Fibroblast of upper back skin (primary cell): Measurements from ENCODE around the gene SPC25.
A peak's percentile ranks its signal among the peaks of the same experiment; 100 is the strongest.
"Not testable (repeated sequence)": the region's sequence is repeated elsewhere in the genome, so short reads cannot be mapped to it uniquely, and the experiment has no call there.

Experiments
- DNase-seq: peaks from one replicate; pipeline ENCODE4 v3.0.0-alpha.2; 2013

Gene SPC25

GRCh38 chr2:168890006-168890782, at the start of gene SPC25:
Gene SPC25, minus strand, starts transcription at chr2:168890430. Its CDS starts 911 bp downstream, at chr2:168889519.
- peak; percentile 92 for DNase-seq

GRCh38 chr2:168939918-168940317, 49.7 kb upstream of the SPC25 start:
- no peak for DNase-seq

GRCh38 chr2:168939061-168939460, 48.8 kb upstream of the SPC25 start:
- no peak for DNase-seq

GRCh38 chr2:168935810-168936581, 45.8 kb upstream of the SPC25 start:
- DNase-seq = peak; percentile 33

GRCh38 chr2:168934826-168935225, 44.6 kb upstream of the SPC25 start:
- DNase-seq = no peak

GRCh38 chr2:168932174-168932573, 41.9 kb upstream of the SPC25 start:
- DNase-seq = not testable (repeated sequence)

- no peak for DNase-seq
Measured at GRCh38 chr2:168930242-168930641, 40.0 kb upstream of the SPC25 start.

GRCh38 chr2:168929031-168929430, 38.8 kb upstream of the SPC25 start:
- peak; percentile 21 for DNase-seq

GRCh38 chr2:168928113-168928831, 38.0 kb upstream of the SPC25 start:
- no peak for DNase-seq

GRCh38 chr2:168926621-168927386, 36.6 kb upstream of the SPC25 start:
- DNase-seq = no peak

GRCh38 chr2:168920504-168921157, 30.4 kb upstream of the SPC25 start:
- peak; percentile 37 for DNase-seq

- DNase-seq = no peak
Measured at GRCh38 chr2:168916331-168916675, 26.1 kb upstream of the SPC25 start.

GRCh38 chr2:168915441-168916330, 25.5 kb upstream of the SPC25 start:
- DNase-seq = no peak

GRCh38 chr2:168913495-168913894, 23.3 kb upstream of the SPC25 start:
- DNase-seq = no peak

GRCh38 chr2:168912901-168913369, 22.7 kb upstream of the SPC25 start:
- DNase-seq = peak; percentile 13

- DNase-seq = no peak
Measured at GRCh38 chr2:168912466-168912865, 22.2 kb upstream of the SPC25 start.

- no peak for DNase-seq
Measured at GRCh38 chr2:168910330-168910729, 20.1 kb upstream of the SPC25 start.

- DNase-seq = no peak
Measured at GRCh38 chr2:168907940-168908662, 17.9 kb upstream of the SPC25 start.

- DNase-seq = no peak
Measured at GRCh38 chr2:168904358-168904757, 14.1 kb upstream of the SPC25 start.

GRCh38 chr2:168903888-168904287, 13.7 kb upstream of the SPC25 start:
- DNase-seq = no peak
